ENCODE results near the gene COL18A1. TPM values are rescaled to one million over a fixed set of nuclear protein-coding genes. Genes with fewer than 3 reads are reported as not detected.

Gene COL18A1
- total and polyA plus RNA-seq, 2 of the 8 experiments (the other 6 are each of a cell fraction or from before 2014, with no cell fraction given): 145 to 201 TPM

GRCh38 chr21:45525910-45526306 is 120.9 kb downstream of the COL18A1 start:
- Histone ChIP-seq H4K20me1 (replicated peaks in 1 of 2; ENCODE audit: control insufficient read depth in 1 of 2, insufficient read depth in 2 of 2, low read length in 2 of 2) (peaks cover 6 to 14% of the 10 kb centered on the region in 2 experiments), H4K91ac (replicated peaks; ENCODE audit: insufficient read length, low read length) (no peak overlapping the region), H3K23me2 (ENCODE audit: low read depth, low read length) (peaks cover 10% of the 10 kb centered on the region), H2BK12ac (ENCODE audit: low read depth, low read length) (no peak overlapping the region), H3K56ac (replicated peaks; ENCODE audit: insufficient read length, low read depth, low read length) (no peak overlapping the region), H3K79me1 (ENCODE audit: low read depth, low read length) (no peaks in the 10 kb centered on the region; the same call in 1 of the 2 replicates), H3K9ac (replicated peaks in 1 of 4; ENCODE audit: extremely low read depth in 1 of 4, low read depth in 3 of 4, low read length in 3 of 4) (no peak overlapping the region), H3K27me3 (replicated peaks in 1 of 4; ENCODE audit: control insufficient read depth in 3 of 4, extremely low read depth in 1 of 4, insufficient read depth in 3 of 4, low read length in 3 of 4) (no peaks in the 10 kb centered on the region; a peak in 1 of 7 replicates), H3K18ac (ENCODE audit: extremely low read depth, low read length) (no peak overlapping the region), H3K23ac (ENCODE audit: insufficient read length) (no peak overlapping the region), H2BK5ac (ENCODE audit: low read depth, low read length) (no peak overlapping the region), H2BK120ac (replicated peaks; ENCODE audit: low read depth, low read length) (no peak overlapping the region), H2AK5ac (ENCODE audit: low read depth, low read length) (no peak overlapping the region), H3K4me1 (replicated peaks in 1 of 4; ENCODE audit: control insufficient read depth in 3 of 4, insufficient read depth in 4 of 4, low read length in 3 of 4) (no peaks in the 10 kb centered on the region; a peak in 1 of 7 replicates), H2BK15ac (ENCODE audit: low read length) (no peak overlapping the region), H2AFZ (ENCODE audit: low read length) (no peak overlapping the region), H3K36me3 (ENCODE audit: control insufficient read depth in 2 of 4, insufficient read depth in 4 of 4, low read length in 3 of 4) (peaks cover 9 to 32% (median 17%) of the 10 kb centered on the region in 4 experiments; a peak in 6 of 8 replicates), H2BK20ac (ENCODE audit: low read length) (no peak overlapping the region), H3K4me3 (ENCODE audit: extremely low read depth in 1 of 4, insufficient read depth in 2 of 4, low read depth in 3 of 4, low read length in 4 of 4) (no peak overlapping the region), H4K5ac (ENCODE audit: insufficient read length, low read depth, low read length) (no peak overlapping the region), H3K4me2 (ENCODE audit: insufficient read depth in 1 of 2, low read depth in 2 of 2, low read length in 2 of 2) (no peak overlapping the region), H3K14ac (ENCODE audit: insufficient read length) (no peak overlapping the region), H3K27ac (ENCODE audit: low read depth, low read length) (no peak overlapping the region), H3K9me3 (ENCODE audit: insufficient read depth in 2 of 2, low read depth in 1 of 2, low read length in 1 of 2) (no peaks in the 10 kb centered on the region; a peak in 1 of 4 replicates), H3K79me2 (ENCODE audit: control insufficient read depth in 1 of 2, insufficient read depth in 2 of 2, low read length in 2 of 2) (no peaks in the 10 kb centered on the region), H3K4ac (replicated peaks; ENCODE audit: insufficient read length, low read depth, low read length) (no peak overlapping the region), H4K8ac (ENCODE audit: extremely low read depth, insufficient read depth, low read length) (no peak overlapping the region; the same call in 1 of the 2 replicates)
- TF ChIP-seq SP4 (IDR thresholded peaks at IDR 0.05; ENCODE audit: low read length) (no peak), TEAD4 (IDR thresholded peaks at IDR 0.05; ENCODE audit: low read depth, low read length) (no peak), RBBP5 (IDR thresholded peaks at IDR 0.05; ENCODE audit: borderline replicate concordance, low read depth, low read length) (no peak), RFX5 (IDR thresholded peaks at IDR 0.05; ENCODE audit: borderline replicate concordance, low read depth, low read length) (no peak)
- no peak for FAIRE-seq
- POLR2A ChIA-PET (ENCODE audit: partially characterized antibody): interaction anchor here (0.9 to 2.3 kb wide), 7 partner anchors 9 to 203 kb away, joined by 3 to 6 read pairs (median 4); no protein-coding TSS in a partner anchor
- CTCF ChIA-PET (ENCODE audit: partially characterized antibody): interaction anchor here (0.6 to 1.4 kb wide), 4 partner anchors 9 to 167 kb away, joined by 3 to 4 read pairs (median 3); no protein-coding TSS in a partner anchor
- 89% methylated on average over 7 of the region's 11 CpGs; no CpG with 5 or more reads in 1 of the 2 experiments for WGBS, 2 experiments (ENCODE audit: extremely low coverage in 1 of 2, insufficient coverage in 1 of 2, insufficient read length in 1 of 2, insufficient replicate concordance in 2 of 2, low coverage in 1 of 2, low lambda C conversion rate in 2 of 2, missing lambda C conversion rate in 1 of 2)
- no peak for DNase-seq (ENCODE audit: low read depth in 1 of 2, low spot score in 2 of 2)

Measured in H1 (cell line).